GM18858 (cell line): ENCODE results near the gene EMILIN2.
"Not testable (repeated sequence)": the region's sequence is repeated elsewhere in the genome, so short reads cannot be mapped to it uniquely, and the experiment has no call there.

ENCODE experiments used
- ATAC-seq: cut with Tn5 transposase; IDR thresholded peaks from one replicate; pipeline ENCODE4 v1.9.1; 2021; ENCODE audit not compliant: unreplicated experiment

EMILIN2 gene

DNA sequence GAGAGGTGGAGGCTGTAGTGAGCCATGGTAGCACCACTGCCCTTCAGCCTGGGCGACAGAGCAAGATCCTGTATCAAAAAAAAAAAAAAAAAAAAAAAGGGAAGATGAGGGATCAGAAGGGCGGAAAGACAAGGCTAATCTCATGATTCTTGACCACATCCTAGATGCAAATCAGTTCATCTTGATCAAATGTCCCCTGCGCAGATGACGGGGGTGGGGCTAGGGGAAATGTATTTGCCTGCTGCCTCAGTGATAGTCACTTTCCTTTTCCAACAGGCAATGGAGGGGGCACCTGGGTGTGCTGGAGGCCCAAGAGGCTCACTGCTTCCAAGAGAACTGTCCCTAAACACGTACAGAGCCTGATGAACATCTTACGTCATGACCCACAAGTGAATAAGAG, 3.7 kb upstream of the EMILIN2 start:
- ATAC-seq = no peak

DNA sequence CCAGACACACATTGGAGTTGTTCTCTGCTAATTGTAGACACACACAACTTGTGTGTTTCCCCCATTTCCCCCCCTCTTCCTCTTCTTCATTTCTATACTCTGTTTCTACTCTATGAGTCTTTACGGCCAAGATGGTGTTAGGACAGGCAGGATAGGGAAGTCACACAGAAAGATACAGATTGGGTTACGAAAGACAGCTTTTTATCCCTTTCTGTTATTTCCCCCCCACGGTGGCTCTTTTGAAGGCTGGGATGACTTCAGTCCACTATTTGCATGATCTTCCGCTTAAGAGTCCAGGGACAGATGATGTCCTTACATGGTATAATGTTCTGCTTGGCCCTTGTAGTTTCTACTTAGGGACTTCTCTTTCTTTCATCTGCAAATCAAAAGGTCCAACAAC, 1.6 kb upstream of the EMILIN2 start:
- no peak for ATAC-seq

- ATAC-seq = no peak
Observed at GRCh38 chr18:2847317-2848246, 776 bp downstream of the EMILIN2 start.

GRCh38 chr18:2848247-2849246, 1.7 kb downstream of the EMILIN2 start:
- no peak for ATAC-seq

DNA sequence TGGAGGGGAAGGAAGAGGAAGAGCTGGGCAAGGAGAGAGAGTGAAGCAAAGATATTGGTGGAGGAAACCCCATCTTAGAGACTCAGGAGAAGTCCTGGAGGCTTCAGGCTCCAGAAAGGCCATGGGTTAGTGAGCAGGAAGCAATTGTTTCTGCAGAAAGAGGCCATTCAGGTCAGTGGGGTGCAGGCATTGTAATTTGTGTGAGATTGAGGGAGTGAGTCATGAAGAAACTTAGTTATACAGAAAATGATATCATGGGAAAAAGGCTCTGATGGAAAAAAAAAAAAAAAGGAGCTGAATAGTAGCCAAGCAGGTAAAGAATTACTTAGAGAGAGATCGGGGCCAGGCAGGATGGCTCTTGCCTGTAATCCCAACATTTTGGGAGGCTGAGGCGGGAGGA, 4.0 kb downstream of the EMILIN2 start:
- no peak for ATAC-seq

DNA sequence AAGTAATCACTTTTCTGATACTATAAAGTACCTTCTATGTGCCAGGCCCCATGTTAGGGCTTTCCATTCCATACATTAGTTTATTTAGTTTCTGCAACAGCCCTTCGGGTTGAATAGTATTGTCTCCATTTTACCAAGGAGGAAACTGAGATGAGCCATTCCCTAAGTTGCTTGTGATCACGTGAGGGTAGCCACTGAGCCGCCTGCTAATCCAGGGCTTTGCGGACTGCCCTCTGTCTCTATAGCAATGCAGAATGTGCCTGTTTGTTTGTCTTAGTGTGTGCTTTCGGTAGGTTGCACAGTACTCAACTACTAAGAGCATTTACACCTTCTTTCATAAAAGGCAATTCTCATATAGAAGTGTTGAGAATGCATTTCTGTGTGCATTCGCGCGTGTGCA, 5.0 kb downstream of the EMILIN2 start:
- no peak for ATAC-seq

DNA sequence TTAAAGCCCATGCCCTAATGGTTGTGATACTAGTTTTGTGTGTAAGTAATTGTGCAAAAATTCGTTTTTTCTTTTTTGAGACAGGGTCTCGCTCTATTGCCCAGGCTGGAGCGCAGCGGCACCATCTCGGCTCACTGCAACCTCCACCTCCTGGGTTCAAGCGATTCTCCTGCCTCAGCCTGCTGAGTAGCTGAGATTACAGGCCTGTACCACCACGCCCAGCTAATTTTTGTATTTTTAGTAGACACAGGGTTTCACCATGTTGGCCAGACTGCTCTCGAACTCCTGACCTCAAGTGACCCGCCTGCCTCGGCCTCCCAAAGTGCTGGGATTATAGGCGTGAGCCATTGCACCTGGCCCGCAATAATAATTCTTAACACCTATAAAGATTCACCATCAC, 5.7 kb downstream of the EMILIN2 start:
- not testable (repeated sequence) for ATAC-seq

GRCh38 chr18:2853173-2853925, 6.5 kb downstream of the EMILIN2 start:
- no peak for ATAC-seq

DNA sequence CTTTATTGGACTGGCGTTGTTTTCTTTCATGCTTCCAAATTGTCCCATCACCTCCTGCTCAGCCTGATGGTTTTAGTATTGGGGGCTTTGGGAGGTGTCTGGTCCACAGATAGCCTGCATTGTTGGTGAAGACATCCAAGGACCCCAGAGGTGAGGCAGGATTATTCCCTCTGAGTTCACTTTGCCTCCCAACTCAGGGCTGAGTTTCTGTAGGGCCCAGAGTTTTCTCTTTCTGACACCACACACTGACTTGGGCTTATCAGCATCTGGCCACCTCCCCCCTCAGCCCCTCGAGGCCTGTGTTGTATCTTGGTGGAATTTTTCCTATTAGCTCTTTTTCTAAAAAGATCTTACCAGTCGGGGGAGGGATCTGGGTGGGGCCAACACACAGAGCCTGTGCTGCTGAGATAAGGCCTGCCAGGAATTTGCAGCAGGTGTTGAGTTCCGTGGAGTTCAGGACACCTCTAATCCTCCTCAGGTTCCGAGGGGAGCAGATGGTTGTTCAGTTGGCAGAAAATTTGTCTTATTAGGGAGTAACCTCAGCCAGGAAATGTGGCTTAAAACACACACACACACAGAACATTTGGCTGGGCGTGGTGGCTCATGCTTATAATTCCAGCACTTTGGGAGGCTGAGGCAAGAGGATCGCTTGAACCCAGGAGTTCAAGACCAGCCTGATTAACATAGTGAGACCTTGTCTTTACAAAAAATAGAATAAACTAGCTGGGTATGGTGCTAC, 7.3 kb downstream of the EMILIN2 start:
- ATAC-seq = no peak

DNA sequence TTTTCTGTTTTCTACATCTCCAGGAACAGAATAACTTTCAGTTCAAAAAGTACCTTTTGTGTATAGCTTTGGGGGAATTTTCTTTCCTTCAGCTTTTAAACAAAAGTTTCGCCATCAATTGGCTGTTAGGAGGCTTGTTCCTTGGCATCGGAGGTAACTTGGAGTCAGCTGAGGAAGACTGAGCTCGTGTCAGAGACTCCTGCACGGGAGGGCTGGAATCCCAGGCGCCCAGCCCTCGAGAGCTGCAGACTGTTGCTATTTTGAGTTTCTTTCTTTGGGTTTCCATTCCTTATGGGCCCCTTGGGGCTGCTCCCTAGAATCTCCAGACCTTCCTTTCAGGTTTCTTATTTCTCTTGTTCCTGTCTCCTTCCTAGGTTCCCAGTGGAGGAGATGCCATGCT, 8.1 kb downstream of the EMILIN2 start:
- no peak for ATAC-seq

DNA sequence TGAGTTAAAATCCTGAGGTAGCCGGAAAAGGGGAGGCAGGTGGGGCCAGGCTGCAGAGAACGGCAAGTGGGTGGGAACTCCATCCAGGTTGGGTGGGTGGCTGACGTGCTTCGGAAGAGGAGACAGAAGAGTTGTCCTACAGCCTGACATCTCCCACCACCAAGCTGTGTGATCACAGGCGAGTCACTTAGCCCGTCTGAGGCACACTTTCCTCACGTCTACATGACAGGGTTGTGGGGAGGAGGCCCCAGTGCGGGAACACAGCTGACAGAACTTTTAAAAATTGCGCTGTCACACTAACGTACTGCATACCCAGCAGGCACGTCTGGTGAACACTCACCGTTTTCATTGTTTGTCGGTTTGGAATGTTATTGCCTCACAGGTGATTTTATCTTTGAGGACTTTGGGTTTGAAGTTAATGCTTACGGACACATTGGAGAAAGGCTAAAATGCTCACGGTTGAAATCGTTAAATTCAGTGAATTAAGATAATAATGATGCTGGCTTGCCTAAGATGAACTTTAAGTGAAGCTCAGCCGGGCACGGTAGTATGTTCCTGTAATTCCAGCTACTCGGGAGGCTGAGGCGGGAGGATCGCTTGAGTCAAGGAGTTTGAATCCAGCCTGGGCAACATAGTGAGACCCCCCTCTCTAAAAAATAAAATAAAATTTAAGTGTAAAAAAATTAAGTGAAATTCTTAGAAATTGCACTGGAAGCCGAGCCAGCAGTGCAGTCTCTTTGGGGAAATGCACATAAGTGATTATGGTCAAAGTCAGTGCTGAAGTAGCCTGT, 8.9 kb downstream of the EMILIN2 start:
- ATAC-seq = no peak

DNA sequence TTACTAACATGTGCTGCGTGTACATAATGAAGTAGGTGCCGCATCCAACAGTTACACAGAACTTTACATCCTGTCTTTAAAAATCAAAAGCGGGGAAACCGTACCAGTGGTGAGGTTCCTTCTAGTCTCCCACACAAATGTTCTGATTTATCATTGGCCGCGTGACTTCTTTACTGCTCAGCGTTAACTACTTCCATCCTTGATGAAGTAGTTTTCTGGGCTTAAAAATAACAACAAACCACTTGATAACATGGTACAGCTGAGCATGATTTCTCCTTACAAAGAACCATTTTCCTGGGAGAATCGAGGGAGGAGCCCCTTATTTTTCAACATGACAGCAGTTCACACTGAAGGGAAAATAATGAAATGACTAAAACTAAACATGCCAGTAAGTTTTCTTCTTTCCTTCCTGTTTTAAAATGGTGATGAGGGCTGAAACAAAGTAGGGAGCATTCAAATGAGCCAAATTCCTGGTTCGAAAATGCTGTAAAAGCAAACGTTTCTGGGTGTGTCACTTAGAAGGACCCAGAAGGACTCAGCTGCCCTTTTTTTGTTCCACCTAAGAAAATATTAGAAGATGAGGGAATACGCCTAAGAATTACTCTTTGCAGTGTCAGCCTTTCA, 9.9 kb downstream of the EMILIN2 start:
- no peak for ATAC-seq

DNA sequence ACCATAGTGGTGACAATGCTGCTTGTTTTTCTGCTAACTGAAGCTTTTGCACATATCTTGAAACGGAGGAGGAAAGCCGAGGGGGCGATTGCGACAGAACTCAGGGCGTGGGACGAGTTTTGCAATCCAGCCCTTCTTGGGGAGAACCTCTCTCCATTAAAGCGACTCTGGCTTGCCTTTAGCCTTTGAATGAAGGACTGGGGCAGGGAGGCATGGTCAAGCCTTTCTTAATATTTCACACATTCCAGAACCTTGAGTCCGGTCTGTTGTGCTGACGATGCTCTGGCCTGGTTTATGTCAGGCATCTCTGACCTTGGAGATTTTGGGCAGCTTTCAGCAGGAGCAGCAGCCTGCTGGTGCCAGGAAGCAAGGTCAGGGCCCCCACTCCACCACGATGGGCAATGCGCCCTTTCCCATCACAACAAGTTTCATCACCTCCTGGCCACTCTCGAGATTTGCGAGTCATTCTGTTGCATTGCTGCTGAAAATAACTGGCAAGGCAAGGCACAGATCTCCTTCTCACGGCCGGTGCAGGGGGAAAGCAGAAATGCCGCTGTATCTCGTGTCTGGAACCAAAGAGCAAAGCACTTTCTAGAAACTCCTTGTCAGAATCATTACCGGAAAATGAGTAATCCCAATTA, 10.8 kb downstream of the EMILIN2 start:
- no peak for ATAC-seq

- ATAC-seq = not testable (repeated sequence)
Observed at GRCh38 chr18:2860397-2860796, 13.6 kb downstream of the EMILIN2 start.

GRCh38 chr18:2863997-2864396, 17.2 kb downstream of the EMILIN2 start:
- not testable (repeated sequence) for ATAC-seq

- ATAC-seq = not testable (repeated sequence)
Observed at GRCh38 chr18:2866465-2866864, 19.7 kb downstream of the EMILIN2 start.

- no peak for ATAC-seq
Observed at GRCh38 chr18:2869207-2869606, 22.4 kb downstream of the EMILIN2 start.

GRCh38 chr18:2871111-2871720, 24.4 kb downstream of the EMILIN2 start:
- ATAC-seq = no peak
